Measurements from ENCODE around the gene SNRNP70.
A peak's percentile ranks its signal among the peaks of the same experiment; 100 is the strongest.

Gene SNRNP70

DNA sequence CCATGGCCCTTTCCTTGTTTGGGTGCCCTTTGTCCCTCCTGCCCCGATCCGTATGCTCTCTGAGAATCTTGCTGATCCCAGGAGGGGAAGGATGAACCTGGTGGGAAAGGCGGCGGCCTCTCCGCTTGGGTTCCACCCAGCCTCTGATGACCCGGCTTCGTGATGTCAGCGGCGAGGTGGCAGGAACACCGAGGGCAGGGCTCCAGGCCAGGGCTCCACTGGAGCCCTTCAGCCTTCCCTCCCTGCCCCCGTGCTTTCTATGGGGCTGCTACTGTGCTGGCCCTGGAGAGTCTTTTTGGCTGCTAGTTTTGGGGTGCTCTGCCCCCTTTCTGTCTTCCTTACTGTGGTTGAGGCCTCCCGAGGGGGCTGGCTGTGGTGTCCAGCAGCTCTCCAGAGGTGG is 17.1 kb downstream of the SNRNP70 start:
- DNase-seq: no peak

DNA sequence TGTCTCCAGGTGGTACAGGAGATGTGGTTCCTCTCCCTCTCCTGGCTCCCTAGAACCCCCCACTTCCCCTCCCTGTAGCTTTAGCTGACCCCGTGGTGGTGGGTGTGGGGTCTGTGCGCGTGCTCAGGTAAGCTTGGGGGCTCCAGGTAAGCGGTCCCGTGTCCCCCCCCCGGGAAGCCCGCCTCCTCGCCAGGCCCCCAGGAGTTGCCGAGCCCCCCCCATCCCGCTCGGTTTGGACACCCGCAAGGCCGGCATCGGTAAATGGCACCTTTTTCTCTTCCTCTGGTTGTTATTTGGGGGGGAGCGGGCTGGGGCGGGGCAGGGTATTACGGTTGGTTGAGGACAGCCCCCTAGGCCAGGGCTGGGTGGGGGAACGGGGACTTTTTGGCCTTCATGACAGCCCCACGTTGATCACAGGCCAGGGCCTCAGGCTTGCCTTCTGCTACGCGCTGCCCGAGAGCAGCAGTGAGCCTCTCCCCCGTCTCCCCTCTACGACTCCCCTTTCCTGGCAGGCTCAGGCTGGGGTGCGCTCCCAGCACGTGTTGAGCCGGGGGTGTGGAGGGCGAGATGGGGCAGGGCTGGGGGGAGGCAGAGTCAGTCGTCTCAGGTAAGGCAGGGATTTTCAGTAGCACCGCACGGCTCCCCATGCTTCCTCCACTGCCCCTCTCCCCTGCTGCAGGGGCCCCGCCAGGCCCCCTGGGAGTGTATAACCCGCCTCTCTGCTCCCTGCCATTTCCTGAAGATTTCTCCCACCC is 18.3 kb downstream of the SNRNP70 start:
- DNase-seq: no peak

DNA sequence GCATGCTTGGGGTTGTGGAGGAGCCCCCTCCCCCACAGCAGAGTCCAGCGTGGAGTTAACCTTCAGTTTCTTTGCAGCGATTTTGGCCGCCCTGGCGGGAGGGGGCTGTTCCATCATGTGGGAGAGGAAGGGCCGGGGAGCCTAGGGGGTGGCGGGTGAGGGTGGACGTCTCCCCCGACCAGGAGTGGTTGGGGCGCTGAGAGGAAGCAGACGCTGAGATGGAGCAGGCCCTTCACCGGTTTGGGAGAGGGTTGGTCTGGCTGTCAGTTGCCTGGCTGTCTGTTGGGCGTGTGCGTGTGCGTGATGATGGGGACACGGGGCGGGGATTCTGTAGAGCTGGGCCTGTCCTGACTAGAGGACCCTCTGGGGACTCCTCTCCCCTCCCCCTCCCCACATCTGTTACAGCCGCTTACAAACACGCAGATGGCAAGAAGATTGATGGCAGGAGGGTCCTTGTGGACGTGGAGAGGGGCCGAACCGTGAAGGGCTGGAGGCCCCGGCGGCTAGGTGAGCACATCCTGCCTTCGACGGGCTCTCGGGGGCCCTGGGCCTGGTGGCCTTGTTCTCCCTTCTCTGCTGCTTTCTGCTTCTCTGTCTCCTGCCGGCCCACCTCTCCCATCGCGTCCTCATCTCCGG is 19.1 kb downstream of the SNRNP70 start:
- no peak for DNase-seq

DNA sequence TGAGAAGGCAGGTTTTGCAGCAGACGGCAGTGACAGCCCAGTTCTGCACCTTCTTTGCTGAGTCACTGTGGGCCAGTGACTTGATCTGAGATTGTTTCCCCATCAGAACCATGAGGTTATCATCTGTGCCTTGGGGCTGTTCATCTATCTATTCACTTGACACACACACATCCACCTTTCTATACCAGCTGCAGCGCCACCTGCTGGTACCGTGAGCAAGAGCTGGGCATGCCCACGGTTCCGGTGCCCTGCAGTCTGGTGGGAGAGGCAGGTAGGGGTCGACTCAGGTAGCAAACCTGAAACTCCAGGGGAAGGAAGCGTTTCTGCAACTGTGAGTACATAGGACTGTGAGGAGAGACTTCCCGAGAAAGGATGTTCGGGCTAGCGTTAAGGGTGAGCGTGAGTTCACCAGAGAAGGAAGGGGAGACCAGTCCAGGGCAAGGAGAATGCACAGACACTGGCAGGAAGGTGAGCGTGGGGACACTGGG is 21.4 kb downstream of the SNRNP70 start:
- peak; percentile 75 for DNase-seq

DNA sequence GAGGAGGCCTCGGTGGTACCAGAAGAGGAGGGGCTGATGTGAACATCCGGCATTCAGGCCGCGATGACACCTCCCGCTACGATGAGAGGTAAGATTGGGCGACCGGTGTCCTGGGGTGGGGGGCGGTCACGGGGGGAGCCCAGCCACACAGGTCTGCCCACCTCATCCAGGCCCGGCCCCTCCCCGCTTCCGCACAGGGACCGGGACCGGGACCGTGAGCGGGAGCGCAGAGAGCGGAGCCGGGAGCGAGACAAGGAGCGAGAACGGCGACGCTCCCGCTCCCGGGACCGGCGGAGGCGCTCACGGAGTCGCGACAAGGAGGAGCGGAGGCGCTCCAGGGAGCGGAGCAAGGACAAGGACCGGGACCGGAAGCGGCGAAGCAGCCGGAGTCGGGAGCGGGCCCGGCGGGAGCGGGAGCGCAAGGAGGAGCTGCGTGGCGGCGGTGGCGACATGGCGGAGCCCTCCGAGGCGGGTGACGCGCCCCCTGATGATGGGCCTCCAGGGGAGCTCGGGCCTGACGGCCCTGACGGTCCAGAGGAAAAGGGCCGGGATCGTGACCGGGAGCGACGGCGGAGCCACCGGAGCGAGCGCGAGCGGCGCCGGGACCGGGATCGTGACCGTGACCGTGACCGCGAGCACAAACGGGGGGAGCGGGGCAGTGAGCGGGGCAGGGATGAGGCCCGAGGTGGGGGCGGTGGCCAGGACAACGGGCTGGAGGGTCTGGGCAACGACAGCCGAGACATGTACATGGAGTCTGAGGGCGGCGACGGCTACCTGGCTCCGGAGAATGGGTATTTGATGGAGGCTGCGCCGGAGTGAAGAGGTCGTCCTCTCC is 22.6 kb downstream of the SNRNP70 start:
- no peak for DNase-seq

DNA sequence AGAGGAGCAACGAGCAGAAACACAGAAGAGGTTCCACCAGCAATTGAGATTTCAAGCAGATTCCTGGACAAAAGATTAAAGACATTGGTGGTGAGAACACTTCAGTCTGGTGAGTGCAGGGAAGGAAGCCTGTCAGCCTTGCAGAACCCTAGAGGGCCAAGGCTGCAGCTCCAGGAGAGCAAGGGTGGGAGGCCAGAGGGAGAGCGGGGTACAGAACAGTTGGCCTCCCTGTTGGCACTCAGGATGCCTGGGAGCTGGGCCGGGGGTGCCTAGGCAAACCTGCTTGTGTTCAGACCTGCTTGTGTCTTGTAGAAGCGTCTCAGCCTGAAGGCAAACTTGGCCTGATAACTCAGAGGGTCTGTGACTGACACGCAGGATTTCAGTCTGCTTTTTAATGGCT is 23.8 kb downstream of the SNRNP70 start:
- DNase-seq: no peak

DNA sequence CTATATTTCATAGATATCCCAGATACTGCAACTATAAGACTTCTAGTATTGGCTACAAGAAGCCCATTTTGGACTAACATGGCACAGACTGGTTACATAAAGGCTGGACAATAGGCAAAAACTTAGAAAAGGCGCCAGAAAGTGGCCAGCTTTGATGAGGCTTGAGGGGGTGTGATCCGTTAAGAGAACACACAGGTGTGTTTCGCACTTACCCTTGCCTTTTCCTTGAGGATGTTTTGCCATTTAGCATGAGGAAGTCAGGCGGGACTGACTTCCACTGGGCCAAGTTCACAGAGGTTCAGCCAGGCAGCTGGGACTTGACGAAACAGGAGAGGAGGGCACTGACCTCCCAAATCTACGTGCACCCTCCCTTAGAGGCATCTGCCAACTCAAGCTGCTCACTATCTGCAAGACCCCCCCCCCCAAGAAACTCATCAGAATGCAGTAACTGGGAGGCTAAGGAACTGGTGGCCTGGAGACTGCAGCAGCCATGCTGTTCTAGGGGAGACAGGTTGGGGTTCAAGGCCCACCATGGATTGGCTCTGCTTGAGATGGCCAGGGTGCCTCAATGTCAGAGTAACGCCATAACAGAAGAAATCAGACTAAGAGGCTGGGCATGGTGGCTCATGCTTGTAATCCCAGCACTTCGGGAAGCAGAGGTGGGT is 24.4 kb downstream of the SNRNP70 start:
- DNase-seq: no peak

DNA sequence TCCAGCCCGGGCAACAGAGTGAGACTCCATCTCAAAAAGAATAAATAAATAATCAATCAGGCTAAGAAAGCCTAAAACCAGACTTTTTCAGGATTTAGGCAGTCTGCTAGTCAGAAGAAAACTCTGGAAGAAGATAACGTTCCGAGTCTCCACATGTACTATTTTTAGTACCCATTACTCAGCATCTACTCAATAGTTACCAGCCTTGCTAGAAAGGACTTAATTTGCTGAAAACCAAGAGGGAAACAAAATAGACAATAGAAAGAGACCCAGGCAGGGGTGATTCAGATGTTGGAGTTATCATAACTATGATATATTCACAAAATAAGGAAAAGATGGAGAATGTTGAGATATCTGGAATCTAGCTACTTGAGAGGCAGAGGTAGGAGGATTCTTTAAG is 25.3 kb downstream of the SNRNP70 start:
- no peak for DNase-seq

DNA sequence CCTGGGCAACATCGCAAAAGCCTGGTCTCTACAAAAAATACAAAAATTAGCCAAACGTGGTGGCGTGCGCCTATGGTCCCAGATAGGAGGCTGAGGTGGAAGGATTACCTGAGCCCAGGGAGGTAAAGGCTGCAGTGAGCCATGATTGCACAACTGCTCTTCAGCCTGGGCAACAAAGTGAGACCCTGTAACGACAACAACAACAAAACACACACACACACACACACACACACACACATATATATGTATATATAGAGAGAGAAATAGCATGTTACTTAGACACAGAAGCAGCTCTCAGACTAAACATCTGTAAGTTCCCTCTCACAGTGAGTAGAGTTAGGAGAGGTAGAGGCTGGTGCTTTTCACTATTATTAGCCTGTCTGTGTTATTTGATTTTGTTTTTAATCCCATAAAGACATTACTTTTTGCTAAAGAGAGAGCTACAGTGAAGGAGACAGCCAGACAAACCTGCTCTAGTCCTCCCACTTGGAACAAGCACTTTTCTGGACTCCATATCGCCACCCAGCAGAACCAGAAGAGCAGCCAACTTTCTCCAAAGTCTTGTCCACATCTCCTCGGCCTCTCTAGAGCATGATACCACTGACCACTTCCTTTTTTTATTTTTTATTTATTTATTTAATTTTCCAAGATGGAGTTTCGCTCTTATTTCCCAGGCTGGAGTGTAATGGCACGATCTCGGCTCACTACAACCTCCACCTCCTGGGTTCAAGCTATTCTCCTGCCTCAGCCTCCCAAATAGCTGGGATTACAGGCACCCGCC is 26.2 kb downstream of the SNRNP70 start:
- no peak for DNase-seq

DNA sequence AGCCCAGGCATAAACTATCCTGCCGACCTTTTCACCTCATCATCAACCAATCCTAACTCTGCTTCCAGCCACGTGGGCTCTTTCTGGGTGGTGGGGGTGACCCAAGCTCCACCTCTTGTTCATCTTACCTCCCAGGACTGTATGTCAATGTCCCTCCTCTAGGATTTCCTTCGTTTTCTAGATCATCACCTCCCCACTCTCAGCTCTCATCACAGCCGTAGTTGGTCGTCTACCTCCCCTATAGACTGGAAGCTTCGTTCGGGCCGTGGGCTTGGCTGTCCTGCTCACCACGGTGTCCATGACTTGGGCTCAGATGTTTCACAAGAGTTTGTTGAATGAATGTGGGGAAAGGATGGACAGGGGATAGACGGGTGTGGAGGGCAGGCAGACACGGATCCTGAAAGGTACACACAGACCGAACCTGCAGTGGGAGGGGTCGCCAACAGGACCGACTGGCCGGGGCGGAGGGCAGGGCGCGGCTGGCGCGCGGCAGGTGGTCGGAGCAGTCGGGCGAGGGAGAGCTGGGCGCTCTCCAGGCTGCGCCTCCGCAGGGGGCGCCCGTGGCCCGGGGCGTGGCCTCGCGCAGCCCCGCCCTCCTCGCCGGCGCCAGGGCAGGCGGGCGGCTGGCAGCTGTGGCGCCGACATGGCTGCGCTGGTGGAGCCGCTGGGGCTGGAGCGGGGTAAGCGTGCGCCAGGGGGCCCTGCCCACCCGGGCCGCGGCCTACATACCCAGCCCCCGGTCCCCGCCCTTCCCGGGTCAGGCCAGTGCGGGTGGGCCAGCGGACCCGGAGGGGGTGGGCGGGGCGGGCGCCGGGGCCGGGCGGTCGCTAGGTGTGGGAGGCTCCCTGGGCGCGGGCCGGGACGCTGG is 28.7 kb downstream of the SNRNP70 start, which contains the start of gene LIN7B:
LIN7B (plus strand) TSS at position 609 of the 868 bp plus-strand sequence; CDS start at position 644, 35 bp downstream.
- peak; percentile 77 for DNase-seq

DNA sequence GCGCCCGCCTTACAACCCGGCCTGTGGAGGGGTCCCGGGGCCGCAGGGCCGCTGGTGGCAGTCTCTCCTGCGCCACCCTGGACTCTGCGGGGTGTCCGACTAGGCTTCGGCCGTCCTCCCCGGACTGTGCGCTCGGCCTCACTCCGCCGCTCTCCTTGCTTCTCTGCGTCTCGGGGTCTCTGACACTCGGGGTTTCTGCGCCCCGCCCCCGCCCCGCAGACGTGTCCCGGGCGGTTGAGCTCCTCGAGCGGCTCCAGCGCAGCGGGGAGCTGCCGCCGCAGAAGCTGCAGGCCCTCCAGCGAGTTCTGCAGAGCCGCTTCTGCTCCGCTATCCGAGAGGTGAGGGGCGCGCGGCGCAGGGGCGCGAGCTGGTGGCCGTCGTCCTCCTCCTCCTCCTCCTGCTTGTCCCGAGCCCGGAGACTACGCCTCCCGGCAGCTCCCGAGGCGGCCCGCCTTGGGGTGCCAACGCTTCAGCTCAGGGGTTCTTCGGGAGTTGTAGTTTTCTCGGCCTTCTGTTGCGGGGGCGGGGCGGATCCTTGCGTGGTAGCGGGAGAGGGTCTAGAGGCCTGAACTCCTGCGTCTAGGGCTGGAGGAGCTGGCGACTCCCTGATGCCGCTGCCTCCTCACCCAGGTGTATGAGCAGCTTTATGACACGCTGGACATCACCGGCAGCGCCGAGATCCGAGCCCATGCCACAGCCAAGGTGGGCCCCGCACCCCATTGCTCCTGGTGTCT is 29.5 kb downstream of the SNRNP70 start:
- peak; percentile 68 for DNase-seq

DNA sequence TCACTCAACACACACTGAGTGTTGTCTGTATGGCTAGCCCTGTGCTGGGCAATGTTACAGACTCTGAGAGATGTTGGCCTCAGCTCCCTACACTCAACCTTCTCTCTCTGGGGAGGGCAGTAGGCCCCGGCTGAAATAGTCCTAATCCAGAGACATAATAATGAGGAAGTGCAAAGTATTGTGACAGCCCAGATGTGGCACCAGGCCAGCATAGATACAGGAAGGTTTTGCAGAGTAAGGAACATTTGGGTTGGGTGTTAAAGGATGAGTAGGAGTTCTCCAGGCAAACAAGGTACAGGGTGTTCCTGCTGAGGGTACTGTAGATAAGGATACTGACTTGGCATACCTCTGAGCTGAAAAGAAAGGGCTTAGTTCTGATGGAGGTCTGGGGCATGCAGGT is 31.3 kb downstream of the SNRNP70 start:
- no peak for DNase-seq

DNA sequence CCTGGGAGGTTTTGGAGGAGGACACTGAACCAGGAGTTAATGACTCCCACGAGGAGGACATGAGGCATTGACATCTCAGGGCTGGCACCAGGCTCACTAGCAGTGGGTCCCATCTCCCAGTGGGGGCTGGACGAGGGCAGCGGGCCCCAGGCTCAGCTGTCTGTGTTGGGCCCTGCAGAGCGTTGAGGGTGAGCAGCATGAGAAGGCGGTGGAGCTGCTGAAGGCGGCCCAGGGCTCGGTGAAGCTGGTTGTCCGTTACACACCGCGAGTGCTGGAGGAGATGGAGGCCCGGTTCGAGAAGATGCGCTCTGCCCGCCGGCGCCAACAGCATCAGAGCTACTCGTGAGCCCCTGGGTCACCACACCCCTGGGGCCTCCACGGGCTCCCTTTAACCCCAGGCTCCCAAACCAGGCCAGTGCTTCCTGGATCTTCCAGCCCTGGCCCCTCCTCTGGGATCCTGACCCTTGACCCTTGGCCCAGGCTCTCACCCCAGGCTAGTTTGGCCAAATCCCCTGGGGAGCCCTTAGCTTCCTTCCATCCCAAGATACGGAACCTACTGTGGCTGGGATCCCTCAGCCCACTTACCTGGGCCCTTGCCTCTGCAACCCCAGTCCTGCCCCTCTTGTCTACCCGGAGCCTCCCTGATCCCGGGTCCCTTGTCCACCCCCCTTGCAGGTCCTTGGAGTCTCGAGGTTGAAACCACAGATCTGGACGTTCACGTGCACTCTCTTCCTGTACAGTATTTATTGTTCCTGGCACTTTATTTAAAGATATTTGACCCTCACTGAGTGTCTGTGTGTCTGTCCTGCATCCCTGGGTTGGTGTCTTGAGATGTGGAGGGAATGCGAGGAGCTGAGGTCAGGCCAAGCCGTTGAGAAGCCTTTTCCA is 32.7 kb downstream of the SNRNP70 start:
- no peak for DNase-seq

DNA sequence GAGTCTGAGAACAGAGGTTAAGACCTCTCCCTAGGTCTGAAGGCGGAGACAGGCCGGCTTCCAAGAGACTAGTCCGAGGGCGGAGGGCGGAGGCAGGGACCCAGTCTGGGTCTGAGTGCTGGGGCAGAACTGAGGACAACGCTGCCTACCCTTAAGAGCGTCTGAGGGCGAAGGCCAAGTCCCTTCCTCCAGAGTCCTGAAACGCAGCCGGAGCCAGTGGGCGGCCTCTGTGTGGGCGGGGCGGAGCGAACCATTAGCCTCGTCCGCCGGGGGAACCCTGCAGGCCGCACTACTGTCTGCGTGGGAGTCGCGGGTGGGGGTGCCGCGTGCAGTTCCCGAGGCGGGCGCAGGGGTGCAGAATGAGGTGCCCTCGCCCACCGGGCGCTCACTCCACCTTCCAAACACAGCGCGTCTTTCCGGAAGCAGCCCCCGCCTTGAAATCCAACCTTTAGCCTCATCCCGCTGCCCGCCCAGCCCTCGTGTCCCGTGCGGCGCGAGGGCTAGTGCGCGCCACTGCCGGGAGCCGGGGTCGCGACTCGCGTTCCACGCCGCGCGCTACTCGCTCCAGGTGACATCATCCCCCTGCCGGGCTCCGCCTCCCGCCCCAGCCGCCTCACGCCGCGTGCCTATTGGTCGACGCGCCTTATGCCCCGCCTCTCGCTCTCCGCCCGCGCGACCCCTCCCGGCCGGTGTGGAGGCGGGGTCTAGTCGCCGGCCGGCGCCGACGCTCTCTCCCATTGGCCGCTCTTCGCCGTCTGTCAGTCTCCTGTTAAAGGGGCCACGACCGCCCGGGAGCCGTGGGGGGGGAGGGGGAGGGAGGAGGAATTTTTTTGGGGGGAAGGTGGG is 33.5 kb downstream of the SNRNP70 start, which contains the start of gene C19orf73:
C19orf73 (minus strand) TSS at position 579 of the 846 bp plus-strand sequence; CDS start at position 458, 121 bp downstream.
- DNase-seq: peak; percentile 97

DNA sequence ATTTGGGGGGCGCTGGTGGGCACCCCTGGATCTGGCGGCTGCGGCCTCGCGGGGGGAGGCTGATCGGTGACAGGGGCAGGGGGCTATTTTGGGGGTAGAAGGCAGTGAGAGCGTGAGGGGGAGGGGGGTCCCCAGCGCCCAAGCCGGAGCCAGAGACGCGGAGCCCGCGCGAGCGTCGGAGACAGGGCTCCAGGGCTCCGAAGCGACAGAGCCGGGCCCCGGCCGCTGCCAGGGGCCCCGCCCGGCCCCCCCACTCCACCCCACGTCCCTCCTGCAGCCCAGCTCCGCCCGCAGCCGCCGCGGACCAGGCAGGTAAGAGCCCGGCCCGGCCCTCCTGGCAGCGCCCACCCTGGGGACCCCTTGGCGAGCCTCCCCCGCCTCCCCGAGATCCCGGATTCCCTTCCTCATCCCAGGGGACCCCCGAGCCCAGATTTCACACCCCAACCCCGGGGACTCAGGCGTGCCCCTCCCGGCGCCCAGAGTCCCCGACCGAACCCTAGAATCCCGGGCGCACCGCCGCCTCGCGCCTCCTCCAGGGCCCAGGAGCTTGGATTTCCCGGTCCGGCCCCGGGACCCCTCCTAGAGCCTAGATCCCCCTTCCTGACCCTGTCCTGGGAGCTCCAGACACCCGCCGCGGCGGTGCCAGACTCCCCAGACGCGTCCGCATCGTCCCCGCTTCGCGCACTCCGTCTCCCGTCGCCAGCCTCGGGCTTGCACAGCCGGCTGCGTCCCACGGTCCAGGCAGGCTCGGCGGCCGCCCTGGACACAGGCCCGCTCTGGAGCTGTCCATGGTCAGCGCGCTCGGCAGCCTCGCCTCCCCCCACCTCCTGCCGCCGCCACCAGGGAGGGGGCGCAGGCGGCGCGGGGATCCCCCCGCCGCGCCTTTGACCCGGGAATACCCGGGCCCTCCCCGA is 34.4 kb downstream of the SNRNP70 start, which contains the start of gene PPFIA3:
PPFIA3 (plus strand) TSS at position 134 of the 914 bp plus-strand sequence. CDS start 8,330 bp downstream, outside the sequence.
- peak; percentile 23 for DNase-seq

DNA sequence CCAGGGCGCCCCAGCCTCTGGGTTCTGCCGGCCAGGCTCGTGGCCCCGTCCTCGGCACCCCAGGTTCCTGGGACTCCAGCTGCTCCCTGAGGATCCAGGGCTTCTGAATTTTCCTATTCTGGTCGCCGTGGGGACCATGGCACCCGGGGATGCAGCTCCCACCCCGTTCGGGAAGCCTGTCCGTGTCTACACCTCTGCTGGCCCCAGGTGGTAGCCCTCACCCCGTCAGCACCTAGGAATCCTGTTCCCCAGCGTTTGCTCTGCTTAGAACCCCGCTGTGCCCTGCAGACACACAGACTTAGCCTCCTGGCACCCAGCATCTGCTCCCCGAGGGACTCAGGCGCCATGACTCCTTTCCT is 35.1 kb downstream of the SNRNP70 start:
- no peak for DNase-seq

DNA sequence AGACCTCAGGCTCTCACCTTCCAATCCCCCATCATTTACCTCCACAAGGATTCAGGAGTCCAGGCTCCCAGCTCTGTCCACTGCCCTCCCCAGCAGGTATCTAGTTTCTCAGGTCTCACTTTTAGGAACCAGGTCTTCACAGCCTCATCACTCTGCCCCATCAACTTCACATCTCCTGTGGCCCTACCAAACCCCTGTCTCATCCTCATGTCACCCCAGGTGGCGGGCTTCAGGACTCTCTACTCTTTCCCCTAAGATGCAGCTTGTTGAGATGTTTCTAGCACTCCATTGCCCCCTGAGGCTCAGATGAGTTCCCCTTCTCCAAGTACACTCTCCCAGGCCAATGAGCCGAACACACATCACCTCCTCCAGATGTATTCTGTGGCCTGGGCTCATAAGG is 35.6 kb downstream of the SNRNP70 start:
- DNase-seq: no peak

Data from CD4-positive, alpha-beta T cell treated with Interleukin-6 for 4 hours (primary cell).